MM.1S (cell line): ENCODE measurements around the gene FAM50B.

Source experiments
- EZH2 ChIP-seq: fragments of 300-600 bp; sonication (generic); optimal IDR thresholded peaks from 2 replicates; pipeline ENCODE3; 2017; ENCODE audit warnings: low read depth, mild to moderate bottlenecking, antibody characterized with exemption, low read length, mixed read lengths
- EZH2phosphoT487 ChIP-seq: fragments of 300-600 bp; sonication (generic); IDR thresholded peaks from 2 replicates; pipeline ENCODE4 v1.6.1; 2018; ENCODE audit warnings: antibody characterized with exemption, low read length
- TF ChIP-seq, protein P1 (sequence below): fragments of 300-600 bp; sonication (generic); IDR thresholded peaks from 2 replicates; pipeline ENCODE4 v1.5.1; 2016; ENCODE audit warnings: antibody characterized with exemption, low read length, mixed read lengths

DNA sequence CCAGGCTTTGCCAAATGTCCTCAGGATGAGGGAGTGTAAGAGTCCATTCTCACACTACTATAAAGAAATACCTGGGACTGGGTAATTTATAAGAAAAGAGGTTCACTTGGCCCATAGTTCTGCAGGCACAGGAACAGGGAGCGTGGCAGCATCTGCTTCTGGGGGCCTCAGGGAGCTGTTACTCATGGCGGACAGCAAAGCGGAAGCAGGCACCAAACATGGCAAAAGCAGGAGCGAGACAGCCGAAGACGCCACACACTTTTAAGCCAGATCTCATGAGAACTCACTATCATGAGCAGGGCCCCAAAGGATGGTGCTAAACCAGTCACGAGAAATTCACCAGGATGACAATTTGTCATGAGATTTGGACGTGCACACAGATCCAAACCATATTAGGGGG, 22.8 kb downstream of the FAM50B start:
- TF ChIP-seq, protein P1, sequence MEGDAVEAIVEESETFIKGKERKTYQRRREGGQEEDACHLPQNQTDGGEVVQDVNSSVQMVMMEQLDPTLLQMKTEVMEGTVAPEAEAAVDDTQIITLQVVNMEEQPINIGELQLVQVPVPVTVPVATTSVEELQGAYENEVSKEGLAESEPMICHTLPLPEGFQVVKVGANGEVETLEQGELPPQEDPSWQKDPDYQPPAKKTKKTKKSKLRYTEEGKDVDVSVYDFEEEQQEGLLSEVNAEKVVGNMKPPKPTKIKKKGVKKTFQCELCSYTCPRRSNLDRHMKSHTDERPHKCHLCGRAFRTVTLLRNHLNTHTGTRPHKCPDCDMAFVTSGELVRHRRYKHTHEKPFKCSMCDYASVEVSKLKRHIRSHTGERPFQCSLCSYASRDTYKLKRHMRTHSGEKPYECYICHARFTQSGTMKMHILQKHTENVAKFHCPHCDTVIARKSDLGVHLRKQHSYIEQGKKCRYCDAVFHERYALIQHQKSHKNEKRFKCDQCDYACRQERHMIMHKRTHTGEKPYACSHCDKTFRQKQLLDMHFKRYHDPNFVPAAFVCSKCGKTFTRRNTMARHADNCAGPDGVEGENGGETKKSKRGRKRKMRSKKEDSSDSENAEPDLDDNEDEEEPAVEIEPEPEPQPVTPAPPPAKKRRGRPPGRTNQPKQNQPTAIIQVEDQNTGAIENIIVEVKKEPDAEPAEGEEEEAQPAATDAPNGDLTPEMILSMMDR = no peak
- TF ChIP-seq EZH2 (no peak), EZH2phosphoT487 (no peak)
